Activated T-cell treated with anti-CD3 and anti-CD28 coated beads, Interleukin-2, amount 50 U/mL, for 24 hours (primary cell): ENCODE data around the gene PRKCE.

Experiments
- DNase-seq: peaks from one replicate; pipeline ENCODE4 v3.0.0-alpha.2; 2020
- H3K27ac Mint-ChIP-seq: 2 replicates; pipeline ENCODE4 v1.8.0; 2020; ENCODE audit warnings: mild to moderate bottlenecking, mixed read lengths
- H3K27me3 Mint-ChIP-seq: 2 replicates; pipeline ENCODE4 v1.8.0; 2020; ENCODE audit warnings: mixed read lengths
- H3K36me3 Mint-ChIP-seq: 2 replicates; pipeline ENCODE4 v1.8.0; 2020; ENCODE audit warnings: low read depth, mixed read lengths
- H3K4me1 Mint-ChIP-seq: 2 replicates; pipeline ENCODE4 v1.8.0; 2020; ENCODE audit warnings: low read depth, mixed read lengths
- H3K4me3 Mint-ChIP-seq: 2 replicates; pipeline ENCODE4 v1.8.0; 2020; ENCODE audit warnings: mild to moderate bottlenecking, moderate library complexity, mixed read lengths
- H3K9me3 Mint-ChIP-seq: 2 replicates; pipeline ENCODE4 v1.8.0; 2020; ENCODE audit warnings: mixed read lengths

The PRKCE gene

DNA sequence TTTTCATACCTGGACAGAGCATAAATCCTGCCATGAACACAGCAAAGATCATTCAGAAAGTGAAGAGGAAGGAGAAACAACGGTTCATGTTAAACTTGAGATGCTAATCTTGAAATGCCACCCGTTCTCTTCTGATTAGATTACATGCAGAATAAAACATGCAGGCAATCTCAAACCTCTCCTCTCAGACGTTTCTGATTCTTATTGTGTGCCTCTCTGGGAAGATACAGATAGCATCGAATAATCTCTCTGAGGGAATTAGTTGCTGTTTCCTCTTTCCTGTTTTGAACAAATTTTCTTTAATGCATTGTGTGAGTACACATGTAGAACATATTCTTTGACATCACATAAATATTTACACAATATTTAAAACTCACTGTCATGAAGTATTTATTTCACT is 313.4 kb downstream of the PRKCE start:
- no peak for DNase-seq
- Mint-ChIP-seq H3K4me1 (peaks cover 16% of the 10 kb centered on the region), H3K27me3 (no peaks in the 10 kb centered on the region), H3K4me3 (no peak overlapping the region), H3K9me3 (no peaks in the 10 kb centered on the region), H3K27ac (no peak overlapping the region), H3K36me3 (no peaks in the 10 kb centered on the region)

DNA sequence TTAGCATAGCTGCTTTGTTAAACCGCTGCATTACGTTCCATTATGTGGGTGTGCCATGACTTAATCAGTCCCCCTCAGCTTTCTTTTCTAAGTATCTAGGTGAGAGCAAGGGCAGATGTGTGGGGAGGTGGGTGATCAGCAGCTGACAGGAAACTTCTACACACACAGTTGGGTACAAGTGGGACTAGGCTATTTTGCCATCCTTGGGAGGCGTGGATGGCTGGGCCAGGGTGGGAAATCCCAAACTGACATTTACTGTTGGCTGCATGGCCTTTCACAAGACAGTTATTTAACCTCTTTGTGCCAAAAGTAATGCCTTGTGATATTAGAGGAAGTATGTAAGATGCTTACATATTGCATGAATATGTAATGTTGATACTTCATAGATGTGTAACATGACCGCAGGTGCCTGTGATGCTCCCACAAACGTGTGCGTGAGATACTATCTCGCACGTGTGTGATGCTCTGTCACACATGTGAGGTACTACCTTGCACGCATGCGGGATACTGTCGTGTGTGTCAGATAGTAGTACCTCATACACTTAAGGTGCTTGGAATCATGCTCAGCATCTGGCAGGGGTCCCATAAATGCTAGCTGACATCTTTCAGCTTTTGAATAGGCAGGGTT is 314.5 kb downstream of the PRKCE start:
- Mint-ChIP-seq H3K27me3 (no peaks in the 10 kb centered on the region), H3K27ac (no peak overlapping the region), H3K4me3 (no peak overlapping the region), H3K4me1 (peaks cover 16% of the 10 kb centered on the region), H3K36me3 (no peaks in the 10 kb centered on the region), H3K9me3 (no peaks in the 10 kb centered on the region)
- DNase-seq, result no peak

- Mint-ChIP-seq H3K36me3 (no peaks in the 10 kb centered on the region), H3K9me3 (no peaks in the 10 kb centered on the region), H3K4me1 (peaks cover 10% of the 10 kb centered on the region), H3K27ac (no peak overlapping the region), H3K4me3 (no peak overlapping the region), H3K27me3 (no peaks in the 10 kb centered on the region)
- DNase-seq, result no peak
These were observed 317.6 kb downstream of the PRKCE start for GRCh38 chr2:45968946-45969584.

DNA sequence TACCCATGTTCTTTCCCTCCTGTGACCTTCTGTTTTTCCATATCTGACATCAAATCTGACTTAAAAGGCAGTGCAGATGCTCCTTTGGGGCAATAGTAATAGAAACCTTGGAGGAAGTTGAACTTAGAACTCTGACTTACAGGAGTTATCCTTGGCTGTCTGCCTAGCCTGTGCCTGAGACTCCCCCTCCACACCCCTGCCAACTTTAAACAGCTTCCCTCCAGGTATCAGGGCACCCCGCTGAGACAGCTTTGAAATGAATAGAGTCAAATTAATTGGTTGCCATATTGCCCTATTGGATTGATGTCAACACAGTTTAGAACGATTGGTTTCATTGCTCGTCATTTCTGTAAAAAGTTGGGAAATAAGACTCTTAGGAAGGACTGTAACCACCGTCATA is 322.0 kb downstream of the PRKCE start:
- Mint-ChIP-seq H3K9me3 (no peaks in the 10 kb centered on the region), H3K4me1 (no peaks in the 10 kb centered on the region), H3K27ac (no peak overlapping the region), H3K27me3 (no peaks in the 10 kb centered on the region), H3K4me3 (no peak overlapping the region), H3K36me3 (no peaks in the 10 kb centered on the region)
- no peak for DNase-seq

- Mint-ChIP-seq H3K27ac (no peak overlapping the region), H3K36me3 (no peaks in the 10 kb centered on the region), H3K27me3 (no peaks in the 10 kb centered on the region), H3K9me3 (no peaks in the 10 kb centered on the region), H3K4me1 (no peaks in the 10 kb centered on the region), H3K4me3 (no peak overlapping the region)
- no peak for DNase-seq
These were observed 322.6 kb downstream of the PRKCE start for GRCh38 chr2:45974056-45974455.

DNA sequence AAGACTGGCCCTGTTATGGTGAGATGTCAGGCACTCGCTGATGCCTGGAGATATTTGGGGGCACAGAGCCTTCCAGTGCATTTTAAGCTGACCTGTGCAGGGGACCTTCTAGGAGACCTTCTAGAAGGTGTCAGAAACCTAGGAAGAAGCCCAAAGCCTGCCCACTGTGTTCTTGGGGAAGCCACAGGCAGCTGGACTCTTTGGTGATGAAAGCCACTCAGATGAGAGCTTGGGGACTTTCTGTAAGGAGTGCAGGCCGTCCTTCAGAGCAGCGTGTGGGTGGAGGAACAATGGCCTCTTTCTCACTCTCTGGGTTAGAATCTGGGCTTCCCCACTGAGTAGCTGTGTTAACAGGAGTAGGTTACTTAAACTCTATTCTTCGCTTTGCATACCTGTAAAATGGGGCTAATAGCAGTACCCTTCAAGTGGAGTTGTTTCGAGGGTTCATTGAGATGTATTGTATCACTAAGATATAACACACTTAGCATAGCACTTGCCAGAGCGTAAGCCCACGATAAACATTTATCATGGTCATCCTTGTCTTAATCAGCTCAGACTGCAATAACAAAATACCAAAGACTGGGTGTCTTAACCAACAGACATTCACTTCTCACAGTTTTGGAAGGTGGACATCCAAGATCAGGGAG is 323.4 kb downstream of the PRKCE start:
- DNase-seq, result no peak
- Mint-ChIP-seq H3K27me3 (no peaks in the 10 kb centered on the region), H3K36me3 (no peaks in the 10 kb centered on the region), H3K4me1 (no peaks in the 10 kb centered on the region), H3K27ac (no peak overlapping the region), H3K4me3 (no peak overlapping the region), H3K9me3 (no peaks in the 10 kb centered on the region)

DNA sequence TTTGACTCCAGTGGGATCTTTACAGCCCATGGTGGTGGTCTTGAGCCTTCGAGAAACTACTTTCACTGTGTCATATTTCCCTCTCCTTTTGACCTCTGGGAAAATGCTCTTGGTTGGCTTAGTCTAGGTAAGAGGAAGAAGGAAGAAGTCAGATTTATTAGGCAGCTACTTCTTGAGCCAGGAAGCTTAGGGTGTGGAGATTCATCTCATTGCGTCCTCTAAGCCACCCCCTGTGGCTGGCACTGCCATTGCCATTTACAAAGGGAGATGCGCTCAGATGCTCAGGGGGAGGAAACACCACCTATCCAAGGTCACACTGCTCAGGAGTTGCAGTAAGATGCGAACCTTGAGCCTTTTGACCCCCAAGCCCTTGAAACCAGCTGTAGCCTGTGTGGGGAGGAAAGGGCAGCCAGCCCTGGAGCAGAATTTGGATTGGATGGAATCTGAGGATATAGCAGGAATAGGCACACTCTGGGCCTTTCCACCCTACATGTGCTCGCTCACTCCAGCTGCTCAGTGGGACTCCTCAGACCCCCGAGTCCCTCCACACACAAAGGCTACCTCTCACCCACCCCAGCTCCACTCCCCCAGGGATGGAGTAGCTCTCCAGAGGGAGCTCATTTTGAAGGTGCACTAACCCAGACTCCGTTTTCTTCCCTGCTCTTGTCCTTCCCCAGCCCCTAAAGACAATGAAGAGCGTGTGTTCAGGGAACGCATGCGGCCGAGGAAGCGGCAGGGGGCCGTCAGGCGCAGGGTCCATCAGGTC is 324.5 kb downstream of the PRKCE start:
- peaks cover 4% of the 10 kb centered on the region for H3K36me3 Mint-ChIP-seq
- DNase-seq, result no peak
- no peaks in the 10 kb centered on the region for H3K4me1 Mint-ChIP-seq
- H3K4me3 Mint-ChIP-seq, result no peak overlapping the region
- H3K9me3 Mint-ChIP-seq, result no peaks in the 10 kb centered on the region
- H3K27ac Mint-ChIP-seq, result no peak overlapping the region
- no peaks in the 10 kb centered on the region for H3K27me3 Mint-ChIP-seq

DNA sequence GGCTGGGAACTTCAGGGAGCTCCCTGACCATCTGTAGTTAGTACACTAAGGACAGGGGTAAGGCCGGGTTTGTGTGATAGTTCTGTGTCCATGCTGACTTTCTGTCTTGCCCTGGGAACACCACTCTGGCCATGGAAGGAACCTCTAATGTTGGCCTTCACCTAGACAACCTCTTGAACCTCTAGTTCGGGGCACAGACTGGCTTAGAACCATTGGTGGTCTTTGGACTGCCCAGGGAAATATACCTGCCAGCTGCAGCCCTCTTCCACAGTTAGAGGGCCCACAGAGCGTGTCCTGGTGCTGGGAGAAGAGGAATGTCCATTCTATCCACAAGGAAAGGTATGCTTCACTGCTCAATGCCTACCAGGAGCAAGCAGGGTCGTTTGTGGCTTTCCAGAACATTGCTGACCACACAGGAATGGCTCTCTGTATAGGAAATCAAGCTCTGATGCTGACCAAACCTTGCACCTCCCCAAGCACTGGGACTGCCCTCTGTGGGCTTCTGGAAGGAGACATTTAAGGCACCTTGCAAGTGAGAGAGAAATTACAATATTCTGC is 326.9 kb downstream of the PRKCE start:
- H3K27ac Mint-ChIP-seq, result no peak overlapping the region
- no peak overlapping the region for H3K4me3 Mint-ChIP-seq
- H3K9me3 Mint-ChIP-seq, result no peaks in the 10 kb centered on the region
- H3K27me3 Mint-ChIP-seq, result no peaks in the 10 kb centered on the region
- no peak for DNase-seq
- no peaks in the 10 kb centered on the region for H3K4me1 Mint-ChIP-seq
- H3K36me3 Mint-ChIP-seq, result peaks cover 4% of the 10 kb centered on the region

DNA sequence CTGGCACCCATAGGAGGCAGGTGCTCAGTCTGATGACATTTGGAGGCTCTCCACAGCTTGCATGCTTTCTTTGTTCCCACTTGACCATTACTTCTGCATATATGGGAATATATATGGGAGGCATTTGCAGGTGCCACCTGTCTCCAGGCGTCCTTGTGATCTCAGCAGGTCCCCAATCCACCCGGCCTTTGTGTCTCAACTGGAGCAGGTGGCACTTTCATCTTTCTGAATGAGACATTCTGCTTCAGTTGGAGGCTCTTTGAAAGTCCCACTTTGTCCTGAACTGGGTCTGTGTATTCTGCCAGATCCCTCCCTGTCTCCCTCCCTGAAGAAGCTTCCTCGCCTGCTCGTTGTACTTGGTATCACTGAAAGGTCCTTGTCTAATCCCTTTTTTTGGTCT is 327.6 kb downstream of the PRKCE start:
- H3K4me1 Mint-ChIP-seq, result no peaks in the 10 kb centered on the region
- H3K27me3 Mint-ChIP-seq, result no peaks in the 10 kb centered on the region
- DNase-seq, result no peak
- no peaks in the 10 kb centered on the region for H3K9me3 Mint-ChIP-seq
- no peak overlapping the region for H3K4me3 Mint-ChIP-seq
- H3K27ac Mint-ChIP-seq, result no peak overlapping the region
- H3K36me3 Mint-ChIP-seq, result peaks cover 4% of the 10 kb centered on the region

DNA sequence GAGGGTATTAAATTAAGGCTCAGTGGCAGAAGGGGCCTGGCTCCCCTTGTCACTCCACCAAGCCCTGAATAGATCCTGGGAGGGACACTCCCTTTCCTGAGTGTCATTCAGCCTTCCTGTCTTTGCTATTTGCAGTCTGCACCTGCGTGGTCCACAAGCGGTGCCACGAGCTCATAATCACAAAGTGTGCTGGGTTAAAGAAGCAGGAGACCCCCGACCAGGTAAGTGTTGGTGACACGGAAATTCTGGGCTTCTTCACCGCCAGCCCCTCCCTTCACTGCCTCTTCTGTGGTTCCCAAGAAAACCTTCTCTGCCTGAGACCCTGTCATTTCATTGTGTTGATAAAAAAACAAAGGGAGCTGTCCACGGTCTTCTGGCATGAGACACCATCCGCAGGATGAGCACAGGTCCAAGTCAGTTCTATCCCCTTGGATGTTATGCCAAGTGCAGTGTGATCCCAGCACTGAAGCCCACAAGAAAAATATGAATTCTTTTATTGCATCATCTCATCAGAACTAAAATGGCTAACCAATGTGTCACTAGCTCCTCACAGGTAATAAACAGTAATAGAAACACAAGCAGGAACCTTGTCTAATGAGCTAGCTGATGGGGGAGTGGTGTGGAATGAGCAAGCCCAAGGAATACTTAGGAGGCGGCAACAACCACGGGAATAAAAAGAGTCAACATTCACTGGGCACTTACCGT is 328.8 kb downstream of the PRKCE start:
- no peaks in the 10 kb centered on the region for H3K27me3 Mint-ChIP-seq
- peaks cover 4% of the 10 kb centered on the region for H3K36me3 Mint-ChIP-seq
- H3K4me1 Mint-ChIP-seq, result no peaks in the 10 kb centered on the region
- no peaks in the 10 kb centered on the region for H3K9me3 Mint-ChIP-seq
- H3K27ac Mint-ChIP-seq, result no peak overlapping the region
- no peak overlapping the region for H3K4me3 Mint-ChIP-seq
- no peak for DNase-seq

GRCh38 chr2:45981384-45981930 is 330.0 kb downstream of the PRKCE start:
- H3K27me3 Mint-ChIP-seq, result no peaks in the 10 kb centered on the region
- DNase-seq, result no peak
- no peaks in the 10 kb centered on the region for H3K4me1 Mint-ChIP-seq
- H3K9me3 Mint-ChIP-seq, result no peaks in the 10 kb centered on the region
- H3K27ac Mint-ChIP-seq, result no peak overlapping the region
- H3K36me3 Mint-ChIP-seq, result peaks cover 4% of the 10 kb centered on the region
- no peak overlapping the region for H3K4me3 Mint-ChIP-seq

DNA sequence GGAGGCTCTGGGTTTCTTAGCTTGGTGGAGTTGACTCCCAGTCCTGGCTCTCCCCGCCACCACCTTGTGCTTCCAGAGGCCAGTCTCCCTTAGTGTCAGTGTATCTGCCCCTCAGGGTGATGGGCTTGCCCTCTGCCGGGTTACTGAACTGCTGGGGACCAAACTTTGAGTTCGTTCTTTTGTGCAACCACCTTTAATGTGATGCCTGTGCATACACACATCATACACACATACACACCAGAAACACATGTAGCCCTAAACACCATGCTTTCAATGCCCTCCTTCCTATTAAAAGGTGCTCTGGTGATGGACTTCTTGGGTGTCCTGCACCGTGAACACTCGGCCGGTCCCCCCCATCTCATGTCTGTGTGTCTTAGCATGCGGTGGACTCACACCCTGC is 330.6 kb downstream of the PRKCE start:
- Mint-ChIP-seq H3K27ac (no peak overlapping the region), H3K4me3 (no peak overlapping the region), H3K4me1 (no peaks in the 10 kb centered on the region), H3K9me3 (no peaks in the 10 kb centered on the region), H3K27me3 (no peaks in the 10 kb centered on the region), H3K36me3 (peaks cover 4% of the 10 kb centered on the region)
- no peak for DNase-seq

- Mint-ChIP-seq H3K27ac (no peak overlapping the region), H3K4me3 (no peak overlapping the region), H3K27me3 (no peaks in the 10 kb centered on the region), H3K9me3 (no peaks in the 10 kb centered on the region), H3K4me1 (no peaks in the 10 kb centered on the region), H3K36me3 (peaks cover 4% of the 10 kb centered on the region)
- DNase-seq, result no peak
These were observed 331.7 kb downstream of the PRKCE start for GRCh38 chr2:45983213-45983612.

DNA sequence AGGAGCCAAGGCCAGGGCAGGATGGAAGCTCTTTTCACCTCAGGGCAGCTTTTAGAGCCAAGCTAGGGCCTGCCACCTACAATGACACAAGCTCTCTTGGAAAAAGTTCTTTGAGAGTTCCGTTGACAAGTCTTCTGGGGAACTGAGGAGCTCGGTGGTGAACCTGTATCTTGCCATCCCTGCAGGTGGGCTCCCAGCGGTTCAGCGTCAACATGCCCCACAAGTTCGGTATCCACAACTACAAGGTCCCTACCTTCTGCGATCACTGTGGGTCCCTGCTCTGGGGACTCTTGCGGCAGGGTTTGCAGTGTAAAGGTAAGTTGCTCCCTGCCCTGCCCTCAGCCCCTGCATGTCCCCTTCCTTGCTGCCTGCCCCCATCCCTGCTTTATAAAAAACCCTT is 332.9 kb downstream of the PRKCE start:
- H3K36me3 Mint-ChIP-seq, result peaks cover 6% of the 10 kb centered on the region
- H3K4me3 Mint-ChIP-seq, result no peak overlapping the region
- H3K27me3 Mint-ChIP-seq, result no peaks in the 10 kb centered on the region
- H3K9me3 Mint-ChIP-seq, result no peaks in the 10 kb centered on the region
- H3K4me1 Mint-ChIP-seq, result no peaks in the 10 kb centered on the region
- H3K27ac Mint-ChIP-seq, result no peak overlapping the region
- DNase-seq, result no peak
